DMS79 treated with DMSO at 0.1 percent for 48 hours (cell line): ENCODE results near the gene MAFF.
"Not testable (repeated sequence)": the region's sequence is repeated elsewhere in the genome, so short reads cannot be mapped to it uniquely, and the experiment has no call there.

Experiments used
- DNase-seq: peaks from one replicate; lab custom pipeline; 2025; lab: John Stamatoyannopoulos, UW

Gene MAFF

GRCh38 chr22:38177571-38177925 lies 24.2 kb upstream of the MAFF start:
- DNase-seq = not testable (repeated sequence)

- DNase-seq = peak; percentile 22
These were observed 23.7 kb upstream of the MAFF start for GRCh38 chr22:38177926-38178604.

- not testable (repeated sequence) for DNase-seq
These were observed 23.2 kb upstream of the MAFF start for GRCh38 chr22:38178605-38178937.

GRCh38 chr22:38180841-38181452 lies 20.8 kb upstream of the MAFF start:
- DNase-seq = no peak

- peak; percentile 90 for DNase-seq
These were observed 20.2 kb upstream of the MAFF start, which contains the start of gene PLA2G6 for GRCh38 chr22:38181453-38182200. Gene PLA2G6 (minus strand): TSS chr22:38181830. CDS start chr22:38169426, 12,404 bp downstream.

- no peak for DNase-seq
These were observed 17.0 kb upstream of the MAFF start for GRCh38 chr22:38184788-38185187.

GRCh38 chr22:38186429-38186828 lies 15.4 kb upstream of the MAFF start:
- DNase-seq = no peak

- peak; percentile 68 for DNase-seq
These were observed 14.2 kb upstream of the MAFF start for GRCh38 chr22:38187413-38188212.

- DNase-seq = no peak
These were observed 12.7 kb upstream of the MAFF start for GRCh38 chr22:38189104-38189503.

GRCh38 chr22:38190581-38190980 lies 11.2 kb upstream of the MAFF start:
- DNase-seq = no peak

GRCh38 chr22:38191055-38191454 lies 10.7 kb upstream of the MAFF start:
- no peak for DNase-seq

- no peak for DNase-seq
These were observed 9.9 kb upstream of the MAFF start for GRCh38 chr22:38191731-38192474.

- no peak for DNase-seq
These were observed 9.3 kb upstream of the MAFF start for GRCh38 chr22:38192475-38192863.

GRCh38 chr22:38193580-38193979 lies 8.2 kb upstream of the MAFF start:
- no peak for DNase-seq

GRCh38 chr22:38196791-38197419 lies 4.9 kb upstream of the MAFF start:
- peak; percentile 24 for DNase-seq

GRCh38 chr22:38199826-38200559 lies 1.8 kb upstream of the MAFF start:
- DNase-seq = no peak

GRCh38 chr22:38201371-38201710 lies 453 bp upstream of the MAFF start:
- no peak for DNase-seq

GRCh38 chr22:38202437-38203089 lies 769 bp downstream of the MAFF start:
- DNase-seq = no peak

- no peak for DNase-seq
These were observed 1.5 kb downstream of the MAFF start for GRCh38 chr22:38203090-38203810.
